ENCODE results near the gene PEPD. TPM values are rescaled to one million over a fixed set of nuclear protein-coding genes. Genes with fewer than 3 reads are reported as not detected.

The PEPD gene
- total and polyA plus RNA-seq, 4 donors = 37.3 to 211 (median 117) TPM

DNA sequence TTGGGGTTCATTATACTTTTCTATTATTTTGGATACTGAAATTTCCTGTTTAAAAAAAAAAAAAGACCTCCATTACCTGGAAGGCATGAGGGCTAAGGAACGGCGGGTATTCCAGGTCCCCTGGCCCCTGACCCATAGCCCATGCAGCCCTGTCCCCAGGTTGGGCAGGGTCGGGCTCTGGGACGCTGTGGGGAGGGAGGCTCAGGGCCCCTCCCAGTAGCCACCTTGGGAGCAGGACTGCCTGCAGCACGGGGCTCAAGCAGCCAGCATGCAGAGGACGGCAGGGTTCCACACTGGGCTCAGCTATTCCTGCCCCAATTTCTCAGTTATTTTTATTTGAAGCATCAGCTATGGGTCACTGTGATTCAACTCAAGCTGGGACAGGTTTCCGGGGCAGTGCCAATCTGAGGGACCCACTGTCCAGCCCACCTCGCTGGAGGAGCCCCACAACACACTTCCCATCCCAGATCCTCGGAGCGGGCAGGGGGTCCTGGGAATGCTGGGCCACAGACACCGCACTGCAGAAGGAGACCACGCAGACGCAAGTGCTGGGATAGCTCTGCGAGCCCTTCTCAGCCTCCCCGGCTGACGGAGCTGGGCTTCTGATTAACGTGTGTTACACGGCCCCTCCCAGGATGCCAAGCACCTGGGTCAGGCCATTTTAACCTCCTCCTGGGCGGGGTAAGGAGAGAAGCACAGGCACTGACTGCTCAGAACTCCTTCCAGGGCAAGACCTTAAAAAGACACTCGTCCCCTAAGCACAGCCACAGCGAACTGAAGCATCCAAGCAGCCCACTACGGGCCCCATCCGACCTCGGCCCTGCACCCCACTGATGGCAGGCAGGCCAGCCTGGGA, 60.1 kb downstream of the PEPD start:
- Histone ChIP-seq H3K9me3 (ENCODE audit: control insufficient read depth in 4 of 4, low read length in 3 of 4) (no peaks in the 10 kb centered on the region), H3K9ac (ENCODE audit: low read depth in 1 of 2, low read length in 2 of 2) (no peak overlapping the region), H3K4me3 (ENCODE audit: low read depth in 1 of 3, low read length in 3 of 3) (no peak overlapping the region), H3K27ac (ENCODE audit: low read depth in 1 of 2, low read length in 2 of 2) (no peak overlapping the region), H3K4me1 (ENCODE audit: control insufficient read depth in 4 of 4, insufficient read depth in 4 of 4, low read length in 3 of 4) (no peaks in the 10 kb centered on the region), H3K27me3 (ENCODE audit: control insufficient read depth in 4 of 4, insufficient read depth in 4 of 4, low read length in 3 of 4) (no peaks in the 10 kb centered on the region), H3K36me3 (ENCODE audit: control insufficient read depth in 4 of 4, insufficient read depth in 3 of 4, low read depth in 1 of 4, low read length in 3 of 4) (peaks cover 14 to 54% (median 34%) of the 10 kb centered on the region in 4 donors)
- no peak for DNase-seq (ENCODE audit: low spot score)
- TF ChIP-seq RAD21 (IDR thresholded peaks at IDR 0.05) (no peak), FOXA1 (IDR thresholded peaks at IDR 0.05) (no peak), FOXA2 (IDR thresholded peaks at IDR 0.05) (no peak), NR2F2 (IDR thresholded peaks at IDR 0.05) (no peak), JUND (IDR thresholded peaks at IDR 0.05) (no peak), EGR1 (IDR thresholded peaks at IDR 0.05; ENCODE audit: low read depth in 2 of 2) (no peak), SP1 (IDR thresholded peaks at IDR 0.05) (no peak), HNF4A (conservative IDR thresholded peaks at IDR 0.05) (no peak), YY1 (IDR thresholded peaks at IDR 0.05) (no peak)
- TF ChIP-seq, protein P1, sequence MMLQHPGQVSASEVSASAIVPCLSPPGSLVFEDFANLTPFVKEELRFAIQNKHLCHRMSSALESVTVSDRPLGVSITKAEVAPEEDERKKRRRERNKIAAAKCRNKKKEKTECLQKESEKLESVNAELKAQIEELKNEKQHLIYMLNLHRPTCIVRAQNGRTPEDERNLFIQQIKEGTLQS (IDR thresholded peaks at IDR 0.05) = no peak
- TF ChIP-seq, protein P2, sequence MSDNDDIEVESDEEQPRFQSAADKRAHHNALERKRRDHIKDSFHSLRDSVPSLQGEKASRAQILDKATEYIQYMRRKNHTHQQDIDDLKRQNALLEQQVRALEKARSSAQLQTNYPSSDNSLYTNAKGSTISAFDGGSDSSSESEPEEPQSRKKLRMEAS (IDR thresholded peaks at IDR 0.05) = no peak
- TF ChIP-seq, protein P3, sequence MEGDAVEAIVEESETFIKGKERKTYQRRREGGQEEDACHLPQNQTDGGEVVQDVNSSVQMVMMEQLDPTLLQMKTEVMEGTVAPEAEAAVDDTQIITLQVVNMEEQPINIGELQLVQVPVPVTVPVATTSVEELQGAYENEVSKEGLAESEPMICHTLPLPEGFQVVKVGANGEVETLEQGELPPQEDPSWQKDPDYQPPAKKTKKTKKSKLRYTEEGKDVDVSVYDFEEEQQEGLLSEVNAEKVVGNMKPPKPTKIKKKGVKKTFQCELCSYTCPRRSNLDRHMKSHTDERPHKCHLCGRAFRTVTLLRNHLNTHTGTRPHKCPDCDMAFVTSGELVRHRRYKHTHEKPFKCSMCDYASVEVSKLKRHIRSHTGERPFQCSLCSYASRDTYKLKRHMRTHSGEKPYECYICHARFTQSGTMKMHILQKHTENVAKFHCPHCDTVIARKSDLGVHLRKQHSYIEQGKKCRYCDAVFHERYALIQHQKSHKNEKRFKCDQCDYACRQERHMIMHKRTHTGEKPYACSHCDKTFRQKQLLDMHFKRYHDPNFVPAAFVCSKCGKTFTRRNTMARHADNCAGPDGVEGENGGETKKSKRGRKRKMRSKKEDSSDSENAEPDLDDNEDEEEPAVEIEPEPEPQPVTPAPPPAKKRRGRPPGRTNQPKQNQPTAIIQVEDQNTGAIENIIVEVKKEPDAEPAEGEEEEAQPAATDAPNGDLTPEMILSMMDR (IDR thresholded peaks at IDR 0.05; ENCODE audit: low read depth, low read length, missing input control) = no peak
- WGBS = 93% methylated on average over 24 of the region's 24 CpGs

DNA sequence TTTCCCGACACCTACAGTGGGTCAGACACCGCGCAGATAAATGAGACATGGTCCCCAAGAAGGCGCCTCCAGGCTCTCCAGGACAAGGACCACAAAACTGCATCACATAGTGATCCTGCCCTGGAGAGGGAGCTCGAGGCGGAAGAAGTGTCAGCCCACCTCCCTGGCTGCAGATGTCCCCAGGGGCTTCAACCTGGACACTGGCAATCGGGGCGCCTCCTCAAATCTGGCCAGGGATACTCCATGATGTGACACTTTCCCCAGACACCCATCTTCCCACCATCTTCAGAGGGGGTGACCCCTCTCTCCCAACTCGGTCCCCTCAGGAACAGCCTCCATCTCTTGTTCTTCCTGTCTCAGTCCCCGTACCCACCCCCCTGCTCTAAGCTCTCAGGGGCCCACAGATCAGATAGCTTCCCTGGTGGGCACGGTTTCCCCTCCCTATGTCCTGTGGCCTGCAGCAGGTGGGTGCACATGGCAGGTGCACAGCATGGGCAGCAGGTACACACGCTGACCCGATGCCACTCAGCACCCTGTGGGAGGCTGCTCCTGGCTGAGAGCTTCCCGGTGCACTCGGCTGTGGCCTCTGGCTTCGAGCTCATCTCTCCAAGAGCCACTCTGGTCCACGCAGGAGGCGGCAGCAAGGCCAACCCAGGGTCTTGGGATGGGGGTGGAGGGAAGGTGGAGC, 61.2 kb downstream of the PEPD start:
- WGBS = 93% methylated on average over 18 of the region's 18 CpGs
- no peak for DNase-seq (ENCODE audit: low spot score)
- peaks cover 14 to 50% (median 30%) of the 10 kb centered on the region in 4 donors for H3K36me3 ChIP-seq (ENCODE audit: control insufficient read depth in 4 of 4, insufficient read depth in 3 of 4, low read depth in 1 of 4, low read length in 3 of 4)

More for the DNA sequence above, 61.2 kb downstream of the PEPD start:
- Histone ChIP-seq H3K9ac (ENCODE audit: low read depth in 1 of 2, low read length in 2 of 2) (no peak overlapping the region), H3K27ac (ENCODE audit: low read depth in 1 of 2, low read length in 2 of 2) (no peak overlapping the region), H3K27me3 (ENCODE audit: control insufficient read depth in 4 of 4, insufficient read depth in 4 of 4, low read length in 3 of 4) (no peaks in the 10 kb centered on the region), H3K9me3 (ENCODE audit: control insufficient read depth in 4 of 4, low read length in 3 of 4) (no peaks in the 10 kb centered on the region), H3K4me1 (ENCODE audit: control insufficient read depth in 4 of 4, insufficient read depth in 4 of 4, low read length in 3 of 4) (no peaks in the 10 kb centered on the region), H3K4me3 (ENCODE audit: low read depth in 1 of 3, low read length in 3 of 3) (no peak overlapping the region)
- TF ChIP-seq FOXA1 (IDR thresholded peaks at IDR 0.05) (no peak), SP1 (IDR thresholded peaks at IDR 0.05) (no peak), TAF1 (conservative IDR thresholded peaks at IDR 0.05) (no peak), YY1 (IDR thresholded peaks at IDR 0.05) (no peak), HNF4A (conservative IDR thresholded peaks at IDR 0.05) (no peak), GABPA (IDR thresholded peaks at IDR 0.05 in 1 of 2, conservative IDR thresholded peaks at IDR 0.05 in 1 of 2) (no peak)
- TF ChIP-seq, protein P2 (IDR thresholded peaks at IDR 0.05) = no peak

Data from liver (tissue), 9 donors.